Measurements from ENCODE around the gene FLII. TPM values are rescaled to one million over a fixed set of nuclear protein-coding genes. Genes with fewer than 3 reads are reported as not detected.

The FLII gene
- total and polyA plus RNA-seq, 2 of the 8 experiments (the other 6 are each of a cell fraction or from before 2014, with no cell fraction given) = 300 to 549 TPM

GRCh38 chr17:18195246-18195645, 63.3 kb downstream of the FLII start:
- H3K36me3 ChIP-seq (ENCODE audit: control insufficient read depth in 2 of 4, insufficient read depth in 4 of 4, low read length in 3 of 4) = peaks cover 11 to 39% (median 30%) of the 10 kb centered on the region in 4 experiments; a peak in 7 of 8 replicates
- H3K56ac ChIP-seq (replicated peaks; ENCODE audit: insufficient read length, low read depth, low read length) = no peak overlapping the region
- FAIRE-seq = no peak
- no peak overlapping the region for H3K18ac ChIP-seq (ENCODE audit: extremely low read depth, low read length)
- H2BK120ac ChIP-seq (replicated peaks; ENCODE audit: low read depth, low read length) = no peak overlapping the region
- no peak for DNase-seq (ENCODE audit: low read depth in 1 of 2, low spot score in 2 of 2)
- 91% methylated on average over 5 of the region's 5 CpGs; no CpG with 5 or more reads in 1 of the 2 experiments for WGBS, 2 experiments (ENCODE audit: extremely low coverage in 1 of 2, insufficient coverage in 1 of 2, insufficient read length in 1 of 2, insufficient replicate concordance in 2 of 2, low coverage in 1 of 2, low lambda C conversion rate in 2 of 2, missing lambda C conversion rate in 1 of 2)
- POLR2A ChIA-PET (ENCODE audit: partially characterized antibody) = no interaction called here
- peaks cover 0 to 2% (median 0%) of the 10 kb centered on the region in 4 experiments; a peak in 1 of 7 replicates for H3K4me1 ChIP-seq (replicated peaks in 1 of 4; ENCODE audit: control insufficient read depth in 3 of 4, insufficient read depth in 4 of 4, low read length in 3 of 4)
- H4K20me1 ChIP-seq (replicated peaks in 1 of 2; ENCODE audit: control insufficient read depth in 1 of 2, insufficient read depth in 2 of 2, low read length in 2 of 2) = peaks cover 31 to 34% of the 10 kb centered on the region in 2 experiments
- no peak overlapping the region for H3K4me2 ChIP-seq (ENCODE audit: insufficient read depth in 1 of 2, low read depth in 2 of 2, low read length in 2 of 2)
- H3K14ac ChIP-seq (ENCODE audit: insufficient read length) = no peak overlapping the region
- CTCF ChIA-PET (ENCODE audit: partially characterized antibody) = interaction anchor here (8.2 to 11.2 kb wide), 3 partner anchors 22 to 53 kb away, joined by 41 to 122 read pairs (median 99); no protein-coding TSS in a partner anchor
- no peak overlapping the region for H4K91ac ChIP-seq (replicated peaks; ENCODE audit: insufficient read length, low read length)
- no peak overlapping the region for H3K4me3 ChIP-seq (ENCODE audit: extremely low read depth in 1 of 4, insufficient read depth in 2 of 4, low read depth in 3 of 4, low read length in 4 of 4)
- H4K5ac ChIP-seq (ENCODE audit: insufficient read length, low read depth, low read length) = no peak overlapping the region
- peaks cover 8 to 81% of the 10 kb centered on the region in 2 experiments; a peak in 3 of 4 replicates for H3K79me2 ChIP-seq (ENCODE audit: control insufficient read depth in 1 of 2, insufficient read depth in 2 of 2, low read length in 2 of 2)
- no peak overlapping the region for H4K8ac ChIP-seq (ENCODE audit: extremely low read depth, insufficient read depth, low read length)
- no peak overlapping the region for H2BK12ac ChIP-seq (ENCODE audit: low read depth, low read length)
- H3K27me3 ChIP-seq (replicated peaks in 1 of 4; ENCODE audit: control insufficient read depth in 3 of 4, extremely low read depth in 1 of 4, insufficient read depth in 3 of 4, low read length in 3 of 4) = no peaks in the 10 kb centered on the region
- no peaks in the 10 kb centered on the region for H3K9me3 ChIP-seq (ENCODE audit: insufficient read depth in 2 of 2, low read depth in 1 of 2, low read length in 1 of 2)
- no peak overlapping the region for H3K9ac ChIP-seq (replicated peaks in 1 of 4; ENCODE audit: extremely low read depth in 1 of 4, low read depth in 3 of 4, low read length in 3 of 4)
- H3K4ac ChIP-seq (replicated peaks; ENCODE audit: insufficient read length, low read depth, low read length) = no peak overlapping the region
- no peak overlapping the region for H2BK20ac ChIP-seq (ENCODE audit: low read length)
- H3K23ac ChIP-seq (ENCODE audit: insufficient read length) = no peak overlapping the region
- H2AK5ac ChIP-seq (ENCODE audit: low read depth, low read length) = no peak overlapping the region
- no peak overlapping the region for H2BK15ac ChIP-seq (ENCODE audit: low read length)
- H3K23me2 ChIP-seq (ENCODE audit: low read depth, low read length) = no peaks in the 10 kb centered on the region
- H3K27ac ChIP-seq (ENCODE audit: low read depth, low read length) = no peak overlapping the region
- no peak overlapping the region for H2BK5ac ChIP-seq (ENCODE audit: low read depth, low read length)
- H2AFZ ChIP-seq (ENCODE audit: low read length) = no peak overlapping the region
- peaks cover 29% of the 10 kb centered on the region for H3K79me1 ChIP-seq (ENCODE audit: low read depth, low read length)
- TF ChIP-seq PHF8 (conservative IDR thresholded peaks at IDR 0.05; ENCODE audit: low read depth, low read length) (no peak), RBBP5 (IDR thresholded peaks at IDR 0.05; ENCODE audit: borderline replicate concordance, low read depth, low read length) (no peak), SRF (IDR thresholded peaks at IDR 0.05; ENCODE audit: low read depth, low read length) (no peak), TEAD4 (IDR thresholded peaks at IDR 0.05; ENCODE audit: low read depth, low read length) (no peak), RAD21 (IDR thresholded peaks at IDR 0.05 in 1 of 2, conservative IDR thresholded peaks at IDR 0.05 in 1 of 2; ENCODE audit: low read depth in 2 of 2, low read length in 2 of 2) (no peak), ZNF274 (IDR thresholded peaks at IDR 0.05; ENCODE audit: borderline replicate concordance, extremely low read depth, low read length) (no peak), BCL11A (IDR thresholded peaks at IDR 0.05; ENCODE audit: low read depth in 2 of 2, low read length in 2 of 2) (no peak), MAFK (IDR thresholded peaks at IDR 0.05; ENCODE audit: low read depth, low read length) (no peak), CREB1 (IDR thresholded peaks at IDR 0.05) (no peak), KDM4A (IDR thresholded peaks at IDR 0.05; ENCODE audit: low read depth, low read length, severe bottlenecking) (no peak)
